Testis (tissue), 2 donors: ENCODE data around the gene KCNH2.

ENCODE experiments used
- CTCF ChIP-seq, 3 experiments: fragments of 450-650 bp in 2 of 3; fragments of 200-600 bp in 1 of 3; sonication (generic) in 1 of 3; IDR thresholded peaks; one replicate each; pipeline ENCODE4 v1.5.1; 2016 to 2019; ENCODE audit warnings: antibody characterized with exemption in 3 of 3, mild to moderate bottlenecking in 2 of 3, moderate library complexity in 1 of 3
- POLR2A ChIP-seq: fragments of 450-650 bp; IDR thresholded peaks from one replicate; pipeline ENCODE4 v1.6.1; 2017; ENCODE audit warnings: antibody characterized with exemption, mild to moderate bottlenecking, moderate library complexity

- TF ChIP-seq POLR2A (no peak), CTCF (IDR thresholded peaks at IDR 0.05) (no peak)
These were observed 50.8 kb downstream of the KCNH2 start for GRCh38 chr7:150927157-150927955.
